Measurements from ENCODE around the gene SBK2.

SBK2 gene

DNA sequence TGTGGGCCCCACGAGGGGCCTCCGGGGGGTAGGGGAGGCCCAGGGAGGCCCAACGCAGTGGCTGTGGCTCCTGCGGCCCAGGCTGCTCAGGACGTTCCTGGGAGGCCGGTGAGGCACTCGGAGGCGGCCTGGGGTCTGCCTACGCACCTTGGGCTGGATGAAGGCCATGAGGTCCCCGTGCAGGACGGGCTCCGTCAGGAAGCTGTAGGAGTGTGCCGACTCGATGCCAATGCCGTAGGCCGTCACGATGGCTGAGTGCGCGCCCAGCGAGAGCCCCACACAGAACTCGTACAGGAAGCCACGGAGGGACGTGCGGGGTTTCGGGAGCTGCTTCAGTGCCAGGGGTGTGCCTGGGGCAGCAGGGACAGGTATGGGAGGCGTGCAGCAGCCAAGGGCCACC is 5.9 kb downstream of the SBK2 start:
- no peak for DNase-seq

DNA sequence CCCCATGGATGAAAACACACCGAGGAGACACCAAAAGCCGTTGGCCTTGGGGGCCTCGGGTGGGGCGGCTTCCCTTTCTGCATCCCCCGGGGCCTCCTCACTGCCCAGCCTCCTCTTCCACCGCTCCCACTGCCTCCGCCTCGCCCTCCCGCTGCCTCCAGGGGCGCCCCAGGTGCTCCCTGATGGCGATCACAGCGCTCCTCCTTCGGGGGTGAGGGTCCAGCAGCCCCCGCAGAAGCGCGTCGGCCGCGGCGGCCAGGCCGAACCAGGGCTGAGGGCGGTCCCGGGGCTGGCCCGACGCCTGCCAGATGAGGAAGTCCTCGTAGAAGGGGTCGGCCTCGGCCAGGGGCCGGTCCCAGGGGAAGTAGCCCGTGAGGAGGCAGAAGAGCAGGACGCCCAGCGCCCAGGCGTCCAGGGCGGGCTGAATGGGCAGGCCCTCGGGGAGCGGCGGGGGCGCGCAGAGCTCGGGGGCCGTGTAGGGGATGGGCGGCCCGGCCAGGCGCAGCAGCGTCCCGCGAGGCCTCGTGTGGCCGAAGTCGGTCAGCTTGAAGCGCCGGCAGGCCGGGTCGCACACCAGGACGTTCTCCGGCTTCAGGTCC is 7.2 kb downstream of the SBK2 start:
- no peak for DNase-seq

DNA sequence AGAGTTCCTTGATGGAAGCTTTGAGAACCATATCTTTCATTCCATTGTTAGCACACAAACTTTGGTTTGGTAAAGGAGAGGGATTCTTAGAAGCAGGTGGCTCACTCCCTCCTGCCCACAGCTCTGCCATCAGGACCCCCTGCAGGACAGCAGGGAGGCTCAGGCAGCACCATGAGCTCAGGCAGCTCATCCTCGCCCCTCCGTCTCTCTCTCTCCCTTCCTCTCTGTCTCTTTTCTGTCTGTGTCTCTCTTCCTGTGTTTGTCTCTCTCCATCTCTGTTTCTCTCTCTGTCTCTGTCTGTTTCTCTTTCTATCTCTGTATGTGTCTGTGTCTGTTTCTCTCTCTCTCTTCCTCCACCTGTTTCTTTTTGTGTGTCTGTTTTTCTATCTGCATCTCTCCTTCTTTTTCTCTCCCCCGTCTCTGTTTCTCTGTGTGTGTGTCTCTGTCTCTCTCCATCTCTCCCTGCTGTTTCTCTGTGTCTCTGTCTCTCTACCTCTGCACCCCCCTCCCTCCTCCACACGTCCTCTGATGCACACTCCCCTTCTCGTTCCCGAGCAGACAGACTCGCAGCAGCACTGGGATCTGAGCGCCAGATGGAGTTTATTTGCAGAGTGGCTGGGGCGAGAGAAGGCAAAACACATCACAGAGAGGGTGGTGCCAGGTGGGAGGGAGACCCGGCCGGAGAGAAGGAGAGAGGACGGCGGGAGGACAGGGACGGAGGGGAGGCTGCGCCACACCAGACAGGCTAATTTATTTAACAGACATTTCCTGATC is 8.7 kb downstream of the SBK2 start:
- peak; percentile 68 for DNase-seq

DNA sequence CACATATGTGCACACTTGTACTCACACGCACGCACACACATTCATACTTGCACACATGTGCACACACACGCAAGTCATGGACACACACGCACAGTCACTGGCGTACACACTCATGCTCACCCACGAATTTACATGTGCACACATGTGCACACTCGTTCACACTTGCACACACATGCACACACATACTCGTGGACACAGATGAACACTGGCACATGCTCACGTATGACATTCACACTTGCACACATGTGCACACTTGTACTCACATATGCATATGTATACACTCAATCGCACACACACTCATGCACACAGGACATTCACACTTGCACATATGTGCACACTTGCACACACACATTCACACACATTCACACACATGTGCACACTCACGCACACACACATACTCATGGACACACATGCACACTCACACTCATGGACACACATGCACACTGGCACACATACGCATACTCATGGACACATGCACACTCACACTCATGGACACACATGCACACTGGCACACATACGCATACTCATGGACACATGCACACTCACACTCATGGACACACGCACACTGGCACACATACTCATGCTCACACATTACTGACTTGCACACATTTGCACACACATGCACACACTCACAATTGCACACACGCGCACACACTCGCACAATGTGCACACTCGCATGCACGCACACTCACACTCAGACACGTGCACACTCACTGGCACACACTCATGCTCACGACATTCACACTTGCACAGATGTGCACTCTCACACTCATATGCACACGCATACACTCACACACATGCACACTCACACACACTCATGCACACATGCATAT is 9.5 kb downstream of the SBK2 start:
- no peak for DNase-seq

DNA sequence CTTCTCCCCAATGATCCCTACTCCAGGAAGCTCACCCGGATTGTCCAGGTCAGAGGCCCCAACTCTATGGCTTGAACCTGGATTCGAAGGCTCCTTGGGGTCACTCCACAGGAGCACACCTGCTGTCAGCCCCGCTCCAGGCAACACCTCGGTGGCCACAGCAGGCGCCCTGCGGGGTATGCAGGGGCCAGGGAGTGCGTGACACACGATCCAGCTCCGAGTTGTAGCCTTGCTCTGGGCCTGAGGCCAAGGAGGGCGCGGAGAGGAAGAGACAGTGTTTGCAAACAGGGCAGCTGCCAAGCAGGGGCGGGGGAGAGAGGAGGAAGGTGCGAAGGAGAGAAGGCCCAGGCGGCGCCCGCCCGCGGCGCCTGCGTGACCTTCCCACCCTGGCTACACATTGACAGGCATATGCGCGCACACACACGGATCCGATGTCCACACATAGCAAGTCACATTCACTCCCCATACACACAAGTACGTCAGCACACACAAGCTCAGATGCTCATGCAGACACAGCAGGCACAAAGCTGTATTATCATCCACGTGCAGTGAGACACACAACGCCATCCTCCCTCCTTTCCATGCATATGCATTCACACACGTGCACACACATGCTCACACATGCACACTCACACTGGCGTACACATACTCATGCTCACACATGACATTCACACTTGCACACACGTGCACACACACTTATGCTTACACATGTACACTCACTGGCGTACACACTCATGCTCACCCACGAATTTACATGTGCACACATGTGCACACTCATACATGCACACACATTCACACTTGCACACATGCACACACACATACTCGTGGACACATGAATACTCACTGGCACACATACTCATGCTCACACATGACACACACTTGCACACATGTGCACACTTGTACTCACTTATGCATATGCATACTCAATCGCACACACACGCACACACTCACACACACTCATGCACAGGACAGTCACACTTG is 10.4 kb downstream of the SBK2 start:
- peak; percentile 77 for DNase-seq

DNA sequence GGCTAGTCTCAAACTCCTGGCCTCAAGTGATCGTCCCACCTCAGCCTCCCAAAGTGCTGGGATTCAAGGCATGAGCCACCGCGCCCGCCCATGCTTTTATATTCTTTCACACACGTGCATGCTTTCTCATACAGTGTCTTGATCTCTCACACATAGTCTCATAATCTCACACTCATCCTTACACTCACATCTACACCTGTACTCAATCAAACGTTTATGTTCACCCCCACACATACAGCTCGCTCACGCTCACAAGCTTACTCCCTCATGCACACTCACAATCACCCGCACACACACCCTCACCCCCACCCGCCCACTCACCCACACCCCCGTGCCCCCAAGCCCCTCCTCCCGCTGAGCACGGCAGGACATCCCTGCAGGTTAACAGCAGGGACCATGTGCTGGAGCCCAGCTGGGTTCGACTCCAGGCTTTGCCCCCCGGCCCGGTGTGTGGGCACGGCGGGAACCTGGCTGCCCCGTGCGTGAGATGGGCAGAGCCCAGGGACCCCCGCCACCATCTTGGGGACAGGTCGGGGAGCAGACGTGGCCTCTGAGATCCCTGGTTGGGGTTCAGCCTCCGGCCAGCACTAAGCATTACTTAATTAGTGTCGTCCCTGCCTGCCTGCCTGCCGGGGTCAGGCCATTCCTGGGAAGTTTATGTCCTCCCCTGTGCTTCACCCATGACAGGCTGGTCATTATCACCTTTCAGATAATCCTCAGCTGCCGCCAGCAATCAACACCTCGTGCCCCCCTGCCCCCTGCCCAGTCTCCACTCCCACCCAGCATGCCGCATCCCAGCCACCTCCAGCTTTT is 11.4 kb downstream of the SBK2 start:
- no peak for DNase-seq

DNA sequence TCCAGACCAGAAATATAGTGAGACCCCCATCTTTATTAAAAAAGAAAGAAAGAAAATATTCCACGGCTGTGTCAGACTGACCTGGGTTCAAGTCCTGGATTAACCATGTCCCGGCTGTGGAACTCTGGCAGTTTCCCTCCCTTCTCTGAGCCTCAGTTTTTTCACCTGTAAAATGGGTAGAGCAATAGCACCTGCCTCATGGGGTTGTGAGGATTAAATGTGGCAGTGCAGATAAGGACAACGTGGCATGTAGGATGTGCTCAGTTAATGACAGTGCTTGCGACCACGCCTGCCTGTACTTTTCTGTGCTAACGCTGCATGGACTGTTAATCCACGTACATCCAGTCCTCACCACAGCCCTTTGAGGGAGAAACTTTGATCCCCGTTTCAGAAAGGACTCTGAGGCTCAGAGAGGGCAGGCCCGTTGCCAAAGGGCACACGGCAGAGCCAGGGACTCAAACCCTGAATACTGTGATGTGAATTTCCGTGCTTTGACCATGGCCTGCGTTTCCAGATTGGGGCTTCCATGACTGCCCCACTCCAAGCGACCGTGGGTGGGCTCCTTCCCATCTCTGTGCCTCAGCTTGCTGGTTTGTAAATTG is 16.1 kb downstream of the SBK2 start:
- no peak for DNase-seq

DNA sequence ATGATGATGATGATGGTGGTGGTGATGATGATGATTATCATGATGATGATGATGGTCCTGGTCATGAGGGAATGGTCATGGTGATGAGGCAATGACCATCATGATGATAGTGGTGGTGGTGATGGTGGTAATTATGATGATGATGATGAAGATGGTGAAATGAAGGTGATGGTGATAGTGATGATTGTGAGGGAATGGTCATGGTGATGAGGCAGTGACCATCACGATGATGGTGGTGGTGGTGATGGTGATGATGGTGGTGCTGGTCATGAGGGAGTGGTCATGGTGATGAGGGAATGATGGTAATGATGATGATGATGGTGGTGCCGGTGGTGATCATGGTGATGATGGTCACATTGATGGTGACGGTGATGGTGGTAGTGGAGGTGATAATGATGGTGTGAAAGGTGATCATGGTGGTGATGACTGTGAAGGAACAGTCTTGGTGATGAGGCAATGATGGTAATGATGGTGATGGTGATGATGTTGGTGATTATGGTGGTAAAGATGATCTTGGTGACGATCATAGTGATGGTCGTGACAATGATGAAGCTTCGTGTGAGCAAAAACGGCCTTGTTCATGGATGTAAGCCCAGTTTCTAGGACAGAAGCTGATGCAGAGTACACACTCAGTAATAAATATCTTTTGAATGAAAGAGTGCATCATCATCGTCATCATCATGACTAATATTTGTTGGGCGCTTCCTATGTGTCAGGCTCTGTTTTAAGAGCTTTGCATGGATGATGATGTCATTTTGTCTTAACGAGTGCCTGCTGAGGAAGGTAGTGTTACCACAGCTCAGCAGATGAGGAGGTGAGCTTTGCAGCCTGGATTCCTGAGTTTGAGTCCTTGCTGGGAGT is 17.3 kb downstream of the SBK2 start:
- no peak for DNase-seq

DNA sequence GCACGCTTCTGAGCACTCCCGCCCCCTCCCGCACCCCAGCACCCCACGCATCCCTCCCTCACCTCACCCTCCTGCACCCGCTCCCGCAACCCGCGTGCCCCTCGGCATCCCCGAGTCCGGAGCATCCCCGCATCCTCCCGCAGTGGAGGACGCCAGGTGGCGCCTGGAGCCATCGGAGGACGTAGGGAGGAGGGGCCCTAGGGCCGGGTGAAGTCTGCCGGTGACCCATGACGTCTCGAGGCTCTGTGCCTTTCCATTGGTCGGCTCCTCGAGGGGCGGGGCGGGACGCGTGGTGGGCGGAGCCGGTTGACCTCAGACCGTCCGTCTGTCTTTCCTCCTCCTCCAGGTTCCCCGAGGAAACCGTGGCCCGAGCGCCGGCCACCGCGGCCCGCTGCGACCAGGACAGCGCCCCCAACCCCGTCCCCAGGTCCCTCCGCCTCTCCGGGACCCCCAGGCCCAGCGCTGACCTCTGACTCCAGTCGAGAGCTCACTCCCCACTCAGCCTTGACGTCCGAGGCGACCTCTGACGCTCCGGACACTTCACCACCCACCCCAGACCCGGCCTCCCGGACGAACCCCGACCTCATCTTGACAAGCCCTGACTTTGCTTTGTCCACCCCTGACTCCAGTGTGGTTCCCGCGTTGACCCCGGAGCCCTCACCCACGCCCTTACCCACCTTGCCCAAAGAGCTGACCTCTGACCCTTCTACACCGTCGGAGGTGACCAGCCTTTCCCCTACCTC is 19.9 kb downstream of the SBK2 start:
- DNase-seq = peak; percentile 75

DNA sequence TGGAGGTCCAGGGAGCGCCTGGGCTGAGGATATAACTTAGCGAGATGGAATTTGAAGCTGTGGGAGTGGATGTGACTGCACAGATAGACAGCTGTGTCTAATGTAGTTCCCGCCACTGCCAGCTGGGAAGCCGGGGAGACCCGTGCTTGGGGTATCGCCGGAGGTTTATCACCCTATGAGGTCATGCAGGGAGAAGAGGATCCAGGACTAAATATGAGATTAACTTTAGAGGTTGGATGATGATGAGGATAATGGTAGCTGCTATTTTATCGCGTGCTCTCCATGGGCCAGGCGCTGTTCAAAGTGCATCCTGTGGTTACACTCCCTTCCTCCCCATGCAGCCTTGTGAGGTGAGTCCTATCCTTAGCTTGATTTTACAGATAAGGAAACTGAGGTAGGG is 28.8 kb downstream of the SBK2 start:
- no peak for DNase-seq

DNA sequence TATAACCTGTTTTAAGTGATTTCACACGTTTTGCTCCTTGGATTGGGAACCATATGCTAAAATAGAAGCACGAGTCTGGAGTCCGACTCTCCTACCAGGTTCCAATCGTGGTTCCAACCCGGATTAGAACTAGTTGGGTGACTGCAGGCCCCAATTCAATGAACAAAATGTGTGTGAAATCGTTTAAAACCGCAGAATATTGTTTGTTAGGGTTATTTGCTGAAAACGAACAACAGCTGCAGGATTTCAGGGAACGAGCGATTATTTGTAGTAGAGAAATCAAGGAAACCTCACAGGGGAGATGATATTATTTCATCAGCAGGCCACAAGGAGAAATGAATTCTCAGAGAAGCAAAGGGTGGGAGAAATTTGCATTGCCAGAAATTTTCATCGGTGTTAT is 32.0 kb downstream of the SBK2 start:
- no peak for DNase-seq

DNA sequence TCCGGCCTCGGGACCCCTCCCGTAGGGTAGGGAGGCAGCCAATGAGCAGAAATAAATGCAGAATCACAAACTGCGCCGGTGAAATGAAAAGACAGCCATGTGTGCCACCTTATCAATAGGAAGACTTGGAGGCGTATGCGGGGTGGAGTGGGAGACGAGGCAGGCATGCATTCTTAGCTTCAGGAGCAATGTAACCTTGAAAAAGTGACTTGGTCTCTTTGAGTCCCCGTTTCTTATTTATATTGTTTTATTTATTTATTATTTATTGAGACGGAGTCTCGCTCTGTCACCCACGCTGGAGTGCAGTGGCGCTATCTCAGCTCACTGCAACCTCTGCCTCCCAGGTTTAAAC is 32.7 kb downstream of the SBK2 start:
- no peak for DNase-seq

DNA sequence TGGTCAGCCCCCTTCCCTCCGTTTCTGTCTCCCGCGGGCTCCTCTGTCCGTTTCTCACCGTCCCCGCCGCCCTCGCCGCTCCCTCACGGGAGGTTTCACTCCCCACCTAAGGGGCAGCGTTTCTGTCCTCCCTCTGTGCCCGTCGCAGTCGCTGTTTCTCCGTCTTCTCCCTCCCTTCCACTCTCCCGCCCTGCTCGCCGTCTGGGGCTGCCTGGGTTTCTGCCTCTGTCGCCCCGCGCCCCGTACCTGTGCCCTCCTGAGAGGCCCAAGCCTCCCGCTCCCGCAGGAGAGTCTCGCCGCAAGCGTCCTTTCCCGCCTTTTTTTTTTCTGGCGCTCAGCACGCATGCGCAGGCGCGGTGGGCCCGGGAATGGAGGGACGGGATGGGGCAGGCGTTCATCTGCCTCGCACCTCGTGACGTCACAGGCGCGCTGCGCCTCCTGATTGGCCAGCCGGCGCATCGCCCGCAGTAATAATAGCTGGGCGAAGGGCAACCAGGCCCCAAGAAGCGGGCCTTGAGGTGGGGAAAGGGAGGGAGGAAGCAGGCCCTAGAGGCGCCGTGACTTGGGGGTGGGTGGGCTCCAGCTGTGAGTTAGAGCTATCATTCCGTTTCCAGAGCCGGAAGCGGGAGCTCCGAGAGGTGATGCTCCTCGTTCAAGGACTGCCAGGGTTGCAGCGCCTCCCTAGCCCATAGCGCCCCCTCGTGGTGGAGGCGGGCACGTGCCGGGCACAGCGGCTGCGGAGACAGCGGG is 33.3 kb downstream of the SBK2 start:
- peak; percentile 93 for DNase-seq

DNA sequence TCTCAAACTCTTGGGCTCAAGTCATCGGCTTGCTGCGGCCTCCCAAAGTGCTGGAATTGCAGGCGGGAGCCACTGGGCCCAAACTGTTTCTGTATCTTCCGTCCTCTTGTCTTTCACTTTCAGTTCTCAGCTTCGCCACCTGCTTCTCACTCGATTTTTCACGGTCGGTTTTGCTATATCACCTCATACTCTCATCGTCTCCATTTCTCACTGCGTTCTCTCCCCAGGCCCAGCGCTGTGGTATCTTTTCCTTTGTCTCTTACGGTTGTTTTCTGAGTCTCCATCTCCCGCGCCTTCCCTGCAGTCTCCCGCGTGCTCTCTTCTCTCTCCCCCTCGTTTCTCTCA is 33.8 kb downstream of the SBK2 start:
- peak; percentile 29 for DNase-seq

DNA sequence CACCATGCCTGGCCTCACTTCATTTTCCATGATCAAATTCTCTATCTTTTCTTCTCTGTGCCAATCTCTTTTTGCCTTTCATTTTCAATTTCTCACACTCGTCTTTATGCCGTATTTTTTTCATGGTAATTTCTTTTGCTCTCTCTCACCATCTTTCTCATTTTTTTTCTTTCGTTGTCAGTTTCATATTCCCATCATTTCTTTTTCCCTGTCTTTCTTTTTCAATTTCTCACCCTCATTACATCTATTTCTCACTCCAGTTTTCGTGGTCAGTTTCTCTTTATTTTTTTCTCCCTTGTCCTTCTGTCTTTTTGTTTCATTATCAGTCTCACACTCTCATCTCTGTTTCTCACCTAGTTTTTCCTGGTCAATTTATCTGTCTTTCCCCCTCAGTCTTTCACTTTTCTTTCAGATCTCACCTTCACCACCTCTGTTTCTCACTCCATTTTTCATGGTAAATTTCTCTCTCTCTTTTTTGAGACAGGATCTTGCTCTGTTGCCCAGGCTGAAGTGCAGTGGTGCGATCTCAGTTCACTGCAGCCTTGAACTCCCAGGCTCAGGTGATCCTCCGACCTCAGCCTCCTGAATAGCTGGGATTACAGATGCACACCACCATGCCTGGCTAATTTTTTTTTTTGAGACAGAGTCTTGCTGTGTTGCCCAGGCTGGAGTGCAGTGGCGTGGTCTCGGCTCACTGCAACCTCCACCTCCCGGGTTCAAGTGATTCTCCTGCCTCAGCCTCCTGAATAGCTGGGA is 34.6 kb downstream of the SBK2 start:
- no peak for DNase-seq

DNA sequence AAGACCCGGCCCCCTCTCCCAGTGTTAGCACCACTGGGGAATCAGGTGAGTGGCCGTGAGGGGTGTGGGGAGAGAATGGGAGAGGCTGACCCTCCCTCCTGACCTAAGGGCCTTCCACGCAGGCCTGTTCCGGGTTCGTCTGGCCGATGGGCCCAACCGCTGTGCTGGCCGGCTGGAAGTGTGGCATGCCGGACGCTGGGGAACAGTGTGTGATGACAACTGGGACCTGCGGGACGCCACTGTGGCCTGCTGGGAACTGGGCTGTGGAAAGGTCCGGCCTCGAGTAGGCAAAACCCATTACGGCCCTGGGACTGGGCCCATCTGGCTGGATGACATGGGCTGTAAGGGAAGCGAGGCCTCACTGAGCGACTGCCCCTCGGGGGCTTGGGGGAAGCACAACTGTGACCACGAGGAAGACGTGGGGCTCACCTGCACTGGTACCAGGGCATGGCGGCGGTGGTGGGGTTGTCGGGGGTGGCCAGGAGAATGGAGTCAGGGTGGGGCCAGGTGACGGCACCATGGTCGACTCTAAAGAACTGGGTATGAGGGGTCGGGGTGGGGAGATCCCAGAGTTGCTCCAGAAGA is 36.5 kb downstream of the SBK2 start:
- no peak for DNase-seq

DNA sequence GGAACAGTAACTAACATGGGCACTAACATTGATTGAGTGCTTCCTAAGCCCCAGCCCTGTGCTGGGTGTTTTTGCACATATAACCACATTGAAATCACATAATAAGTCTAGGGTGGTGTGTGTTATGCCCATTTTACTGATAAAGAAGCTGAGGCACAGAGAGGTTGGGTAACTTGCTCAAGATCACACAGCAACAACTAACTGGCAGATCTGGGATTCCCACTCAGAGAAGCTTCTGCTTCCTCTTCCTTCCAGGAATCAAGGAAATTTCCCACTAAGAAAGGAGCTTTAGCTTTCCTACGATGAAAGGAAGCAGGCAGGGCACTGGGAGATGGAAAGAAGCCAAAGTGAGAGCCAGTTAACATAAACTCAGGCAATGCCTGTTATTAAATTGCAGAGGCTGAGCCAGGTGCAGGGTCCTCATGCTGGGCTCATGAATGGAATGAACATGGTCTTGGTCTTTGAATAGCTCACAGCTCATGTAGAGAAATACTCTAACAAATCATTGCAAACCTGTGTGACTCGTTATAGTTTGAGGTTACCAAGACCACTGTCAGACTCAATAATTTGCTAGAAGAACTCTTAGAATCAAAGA is 38.6 kb downstream of the SBK2 start:
- no peak for DNase-seq

DNA sequence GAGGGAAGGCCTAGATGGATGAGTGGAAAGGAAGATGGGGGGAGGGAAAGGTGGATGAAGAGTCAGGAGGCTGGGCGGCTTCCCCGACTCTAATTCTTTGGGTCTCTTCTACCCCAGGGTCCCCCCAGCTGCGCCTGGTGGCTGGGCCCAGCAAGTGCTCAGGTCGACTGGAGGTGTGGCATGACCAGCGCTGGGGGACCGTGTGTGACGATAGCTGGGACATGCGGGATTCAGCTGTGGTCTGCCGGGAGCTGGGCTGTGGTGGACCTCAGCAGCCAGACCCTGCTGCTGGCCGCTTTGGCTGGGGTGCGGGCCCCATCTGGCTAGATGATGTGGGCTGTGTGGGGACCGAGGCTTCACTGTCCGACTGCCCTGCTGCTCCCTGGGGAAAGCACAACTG is 39.2 kb downstream of the SBK2 start:
- no peak for DNase-seq
